Measurements from ENCODE around the gene PCBD2. TPM values are rescaled to one million over a fixed set of nuclear protein-coding genes. Genes with fewer than 3 reads are reported as not detected.

The PCBD2 gene
- total RNA-seq, 1 experiment from 2014 or later, result 17.6 TPM

- H3K27ac ChIP-seq, result no peak overlapping the region
- no peak for DNase-seq
- no peak for TF ChIP-seq CTCF (conservative IDR thresholded peaks at IDR 0.05)
- TF ChIP-seq EZH2 (IDR thresholded peaks at IDR 0.05; ENCODE audit: low read depth), result no peak
- H2AFZ ChIP-seq, result no peak overlapping the region
- BruUV-seq (replicated peaks), result no TSS peak
- H3K4me3 ChIP-seq, result no peak overlapping the region
- H3K4me1 ChIP-seq (replicated peaks; ENCODE audit: insufficient read depth), result no peaks in the 10 kb centered on the region
- H3K27me3 ChIP-seq (ENCODE audit: insufficient read depth, low read depth), result no peaks in the 10 kb centered on the region
- H3F3A ChIP-seq (ENCODE audit: insufficient read depth, low read depth), result no peaks in the 10 kb centered on the region
- no peaks in the 10 kb centered on the region; the same call in 1 of the 2 replicates for H4K20me1 ChIP-seq (ENCODE audit: insufficient read depth)
- H3K79me2 ChIP-seq (ENCODE audit: low read depth), result no peaks in the 10 kb centered on the region
- H3K9me2 ChIP-seq (ENCODE audit: insufficient read depth), result no peaks in the 10 kb centered on the region
- no peaks in the 10 kb centered on the region for H3K9me3 ChIP-seq (ENCODE audit: insufficient read depth, low read depth)
- CTCF ChIA-PET, result no interaction called here
- H3K4me2 ChIP-seq, result no peak overlapping the region
- peaks cover 17% of the 10 kb centered on the region; the same call in 1 of the 2 replicates for H3K36me3 ChIP-seq (ENCODE audit: low read depth)
- POLR2A ChIA-PET (ENCODE audit: unreplicated experiment), result no interaction called here
- intact Hi-C loops (cut with micrococcal nuclease; ENCODE audit: unreplicated experiment), result no loop called here
Measured at GRCh38 chr5:134937526-134937925, 32.6 kb downstream of the PCBD2 start.

DNA sequence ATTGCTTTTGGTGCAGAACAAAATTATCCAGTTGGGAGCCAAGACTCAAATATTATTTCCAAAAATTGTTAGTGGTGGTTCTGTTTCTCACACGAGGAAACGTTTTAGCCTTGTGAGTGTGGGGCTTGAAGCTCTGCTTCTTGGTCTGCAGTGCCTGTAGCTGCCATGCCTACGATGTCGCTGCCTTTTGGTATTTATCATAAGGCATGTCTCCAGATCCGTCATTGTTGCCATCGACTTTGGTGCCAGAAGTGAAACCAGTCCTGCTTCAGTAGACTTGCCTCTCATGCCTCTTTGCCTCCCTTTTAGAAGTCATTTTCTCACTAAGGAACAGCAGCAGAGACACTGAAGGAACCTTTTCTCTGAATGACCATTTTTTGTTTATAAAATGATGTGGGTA, 33.1 kb downstream of the PCBD2 start:
- H2AFZ ChIP-seq, result no peak overlapping the region
- H3F3A ChIP-seq (ENCODE audit: insufficient read depth, low read depth), result no peaks in the 10 kb centered on the region
- H3K9me3 ChIP-seq (ENCODE audit: insufficient read depth, low read depth), result no peaks in the 10 kb centered on the region
- no peaks in the 10 kb centered on the region for H3K79me2 ChIP-seq (ENCODE audit: low read depth)
- no peak overlapping the region for H3K4me3 ChIP-seq
- no peaks in the 10 kb centered on the region; the same call in 1 of the 2 replicates for H4K20me1 ChIP-seq (ENCODE audit: insufficient read depth)
- no peak for DNase-seq
- no peaks in the 10 kb centered on the region for H3K27me3 ChIP-seq (ENCODE audit: insufficient read depth, low read depth)
- H3K9me2 ChIP-seq (ENCODE audit: insufficient read depth), result no peaks in the 10 kb centered on the region
- H3K36me3 ChIP-seq (ENCODE audit: low read depth), result peaks cover 17% of the 10 kb centered on the region; the same call in 1 of the 2 replicates
- TF ChIP-seq EZH2 (IDR thresholded peaks at IDR 0.05; ENCODE audit: low read depth) (no peak), CTCF (conservative IDR thresholded peaks at IDR 0.05) (no peak)
- intact Hi-C loops (cut with micrococcal nuclease; ENCODE audit: unreplicated experiment), result no loop called here
- no peaks in the 10 kb centered on the region for H3K4me1 ChIP-seq (replicated peaks; ENCODE audit: insufficient read depth)
- H3K27ac ChIP-seq, result no peak overlapping the region
- BruUV-seq (replicated peaks), result no TSS peak
- H3K4me2 ChIP-seq, result no peak overlapping the region
- ChIA-PET POLR2A (ENCODE audit: unreplicated experiment) (interaction anchor here (0.7 kb wide), 1 partner anchor 364 kb away, joined by 7 read pairs; no protein-coding TSS in a partner anchor), CTCF (no interaction called here)

DNA sequence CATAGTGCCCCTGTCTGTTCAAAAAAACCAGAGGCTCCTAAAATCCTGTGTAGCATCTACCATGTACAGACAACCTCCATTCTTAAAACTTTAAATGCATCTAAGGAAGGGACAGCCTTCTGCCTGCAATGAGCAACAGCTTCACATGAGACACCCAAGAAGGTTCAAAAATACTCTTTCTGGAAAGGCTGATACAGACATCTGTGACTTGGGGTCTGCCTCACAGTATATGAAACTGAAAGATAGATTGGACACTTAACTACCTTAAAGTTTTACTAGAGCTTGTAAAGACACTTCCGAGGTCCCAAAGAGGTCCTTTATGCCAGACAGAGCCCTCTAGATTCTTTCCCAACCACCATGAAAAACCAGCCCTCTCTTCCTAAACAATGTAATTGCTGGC, 34.6 kb downstream of the PCBD2 start:
- DNase-seq, result no peak
- Histone ChIP-seq H4K20me1 (ENCODE audit: insufficient read depth) (no peaks in the 10 kb centered on the region), H3K4me2 (no peak overlapping the region), H3K4me1 (replicated peaks; ENCODE audit: insufficient read depth) (no peaks in the 10 kb centered on the region), H3K36me3 (ENCODE audit: low read depth) (peaks cover 11% of the 10 kb centered on the region; the same call in 1 of the 2 replicates), H3F3A (ENCODE audit: insufficient read depth, low read depth) (no peaks in the 10 kb centered on the region), H3K79me2 (ENCODE audit: low read depth) (no peaks in the 10 kb centered on the region), H2AFZ (no peak overlapping the region), H3K9me3 (ENCODE audit: insufficient read depth, low read depth) (no peaks in the 10 kb centered on the region), H3K27me3 (ENCODE audit: insufficient read depth, low read depth) (no peaks in the 10 kb centered on the region), H3K27ac (no peak overlapping the region), H3K4me3 (no peak overlapping the region), H3K9me2 (ENCODE audit: insufficient read depth) (no peaks in the 10 kb centered on the region; the same call in 1 of the 2 replicates)
- ChIA-PET POLR2A (ENCODE audit: unreplicated experiment) (no interaction called here), CTCF (no interaction called here)
- no TSS peak for BruUV-seq (replicated peaks)
- intact Hi-C loops (cut with micrococcal nuclease; ENCODE audit: unreplicated experiment), result no loop called here
- TF ChIP-seq CTCF (conservative IDR thresholded peaks at IDR 0.05) (no peak), EZH2 (IDR thresholded peaks at IDR 0.05; ENCODE audit: low read depth) (no peak)

Measured in PC-9 (cell line).